Kidney (tissue), 14 donors: ENCODE data around the gene IL3RA. TPM values are rescaled to one million over a fixed set of nuclear protein-coding genes. Genes with fewer than 3 reads are reported as not detected.
"Not testable (repeated sequence)": the region's sequence is repeated elsewhere in the genome, so short reads cannot be mapped to it uniquely, and the experiment has no call there.

ENCODE experiments used
- DNase-seq, 5 donors: peaks; one replicate each; pipeline ENCODE4 v3.0.0-alpha.2; 2013 to 2020
- FAIRE-seq: peaks from 2 replicates; lab custom pipeline; 2012; peaks lifted over from hg19 to GRCh38; lab: Jason Lieb, UNC
- H3K27ac ChIP-seq, 2 donors: one replicate each; pipeline ENCODE4 v1.7.0; 2013; ENCODE audit warnings: low read depth in 2 of 2, low read length in 2 of 2, inconsistent platforms in 1 of 2
- H3K27me3 ChIP-seq: one replicate; pipeline ENCODE4 v1.7.1; 2013; ENCODE audit warnings: low read length, inconsistent platforms; ENCODE audit not compliant: control insufficient read depth, insufficient read depth
- H3K36me3 ChIP-seq, 3 donors: one replicate each; pipeline versions ENCODE4 v1.7.0 to v1.7.1; 2013; ENCODE audit warnings: low read length in 3 of 3, control low read depth in 1 of 3, inconsistent platforms in 1 of 3; ENCODE audit not compliant: insufficient read depth in 3 of 3, control insufficient read depth in 2 of 3
- H3K4me1 ChIP-seq, 3 donors: one replicate each; pipeline versions ENCODE4 v1.7.0 to v1.7.1; 2013; ENCODE audit warnings: low read length in 3 of 3, inconsistent platforms in 1 of 3, low read depth in 1 of 3; ENCODE audit not compliant: control insufficient read depth in 2 of 3, insufficient read depth in 2 of 3
- H3K4me3 ChIP-seq, 3 donors: one replicate each; pipeline versions ENCODE4 v1.7.0 to v1.8.1; 2013; ENCODE audit warnings: low read length in 3 of 3, control low read depth in 1 of 3, inconsistent platforms in 1 of 3
- H3K9ac ChIP-seq, 3 donors: one replicate each; pipeline versions ENCODE4 v1.7.0 to v1.7.1; 2013; ENCODE audit warnings: low read length in 3 of 3, control low read depth in 1 of 3, inconsistent platforms in 1 of 3
- H3K9me3 ChIP-seq, 3 donors: one replicate each; pipeline versions ENCODE4 v1.7.0 to v1.7.1; 2013; ENCODE audit warnings: low read length in 3 of 3, control low read depth in 1 of 3, inconsistent platforms in 1 of 3; ENCODE audit not compliant: control insufficient read depth in 2 of 3, insufficient read depth in 1 of 3
- intact Hi-C: fragments of 100-400 bp; cut with DNase I; formaldehyde crosslinking; loops from one replicate; pipeline ENCODE4 v1.11.1; 2022
- polyA plus RNA-seq: library from polyadenylated mRNA; stranded (reverse); fragments of 350-450 nt; fragmentation: Illumina TruSeq; extraction: RNeasy Lipid Tissue Mini Kit (QIAGEN cat#74804); gene quantifications from one replicate; pipeline ENCODE4 v1.2.3, GENCODE V29; 2014; ENCODE audit warnings: low read depth, low replicate concordance; ENCODE audit not compliant: insufficient read depth
- total RNA-seq: library from RNA; stranded (reverse); fragmentation: NEBNext Ultra II Directional; extraction: Animal tissue kit (Norgen Biotek cat#: 25700); gene quantifications from one replicate; pipeline ENCODE4 v1.2.1, GENCODE V29; 2021
- TF ChIP-seq, protein P1 (sequence below): IDR thresholded peaks from 3 replicates; pipeline ENCODE4 v1.5.1; 2012; ENCODE audit warnings: mild to moderate bottlenecking, moderate library complexity, borderline replicate concordance; ENCODE audit not compliant: insufficient read depth; ENCODE audit errors: extremely low read depth
- donor health status: control.
- donor health status: control.
- donor health status: control.
- donor health status: control.
- donor health status: control.
- donor health status: DM: yes; HTN: yes; CAD: no.
- donor health status: Normal renal cell carcinoma (clear cell type).

IL3RA gene
- total and polyA plus RNA-seq, 2 donors from 2014 or later: 4.6 to 10.2 TPM

GRCh38 chrX:1325515-1326116 lies 11.0 kb upstream of the IL3RA start:
- no peak overlapping the region for H3K4me3 ChIP-seq
- no peak for FAIRE-seq
- TF ChIP-seq, protein P1, sequence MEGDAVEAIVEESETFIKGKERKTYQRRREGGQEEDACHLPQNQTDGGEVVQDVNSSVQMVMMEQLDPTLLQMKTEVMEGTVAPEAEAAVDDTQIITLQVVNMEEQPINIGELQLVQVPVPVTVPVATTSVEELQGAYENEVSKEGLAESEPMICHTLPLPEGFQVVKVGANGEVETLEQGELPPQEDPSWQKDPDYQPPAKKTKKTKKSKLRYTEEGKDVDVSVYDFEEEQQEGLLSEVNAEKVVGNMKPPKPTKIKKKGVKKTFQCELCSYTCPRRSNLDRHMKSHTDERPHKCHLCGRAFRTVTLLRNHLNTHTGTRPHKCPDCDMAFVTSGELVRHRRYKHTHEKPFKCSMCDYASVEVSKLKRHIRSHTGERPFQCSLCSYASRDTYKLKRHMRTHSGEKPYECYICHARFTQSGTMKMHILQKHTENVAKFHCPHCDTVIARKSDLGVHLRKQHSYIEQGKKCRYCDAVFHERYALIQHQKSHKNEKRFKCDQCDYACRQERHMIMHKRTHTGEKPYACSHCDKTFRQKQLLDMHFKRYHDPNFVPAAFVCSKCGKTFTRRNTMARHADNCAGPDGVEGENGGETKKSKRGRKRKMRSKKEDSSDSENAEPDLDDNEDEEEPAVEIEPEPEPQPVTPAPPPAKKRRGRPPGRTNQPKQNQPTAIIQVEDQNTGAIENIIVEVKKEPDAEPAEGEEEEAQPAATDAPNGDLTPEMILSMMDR: no peak

DNA sequence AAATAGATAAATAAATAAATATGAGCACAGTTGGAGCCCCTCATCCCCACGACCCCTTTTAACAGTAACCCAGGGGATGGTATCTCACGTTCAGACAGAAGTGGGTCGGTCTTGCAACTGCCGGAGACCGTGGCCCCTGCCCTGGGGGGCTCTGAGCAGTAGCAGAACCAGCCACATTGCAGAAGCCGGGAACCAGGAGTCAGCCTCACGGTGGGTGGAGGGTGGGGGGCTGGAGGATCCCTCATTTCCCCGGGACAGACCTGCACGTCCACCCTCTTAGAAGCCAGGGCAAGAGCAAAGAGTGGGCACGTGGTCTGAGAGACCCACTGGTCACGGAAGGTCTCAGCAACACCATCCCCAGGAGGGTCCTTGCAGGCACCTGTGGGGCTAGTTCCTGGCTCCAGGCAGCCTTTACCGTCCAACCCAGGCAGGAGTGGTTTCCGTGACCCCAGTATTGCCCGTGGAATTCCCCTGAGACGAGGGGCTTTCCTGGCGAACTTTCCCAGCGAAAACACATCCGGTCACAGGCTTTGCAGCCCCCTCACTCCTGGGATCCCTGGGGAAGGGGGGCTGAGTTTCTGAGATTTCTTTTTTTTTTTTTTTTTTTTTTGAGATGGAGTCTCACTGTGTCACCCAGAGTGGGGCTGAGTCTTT lies 8.8 kb upstream of the IL3RA start:
- intact Hi-C loops: no loop called here
- no peaks in the 10 kb centered on the region for H3K9me3 ChIP-seq
- no peak overlapping the region for H3K4me3 ChIP-seq
- no peaks in the 10 kb centered on the region for H3K4me1 ChIP-seq
- no peaks in the 10 kb centered on the region for H3K27me3 ChIP-seq
- no peak overlapping the region for H3K27ac ChIP-seq
- TF ChIP-seq, protein P1: no peak
- no peak for FAIRE-seq
- H3K9ac ChIP-seq: no peak overlapping the region
- DNase-seq: peak in 1 of 5 donors; percentile 54
- no peaks in the 10 kb centered on the region for H3K36me3 ChIP-seq

More at GRCh38 chrX:1325515-1326116, 11.0 kb upstream of the IL3RA start:
- no peak overlapping the region for H3K9ac ChIP-seq
- no peaks in the 10 kb centered on the region for H3K4me1 ChIP-seq
- DNase-seq: peak in 1 of 5 donors; percentile 28
- H3K36me3 ChIP-seq: no peaks in the 10 kb centered on the region
- H3K9me3 ChIP-seq: no peaks in the 10 kb centered on the region
- intact Hi-C loops: no loop called here
- H3K27me3 ChIP-seq: no peaks in the 10 kb centered on the region
- H3K27ac ChIP-seq: no peak overlapping the region

DNA sequence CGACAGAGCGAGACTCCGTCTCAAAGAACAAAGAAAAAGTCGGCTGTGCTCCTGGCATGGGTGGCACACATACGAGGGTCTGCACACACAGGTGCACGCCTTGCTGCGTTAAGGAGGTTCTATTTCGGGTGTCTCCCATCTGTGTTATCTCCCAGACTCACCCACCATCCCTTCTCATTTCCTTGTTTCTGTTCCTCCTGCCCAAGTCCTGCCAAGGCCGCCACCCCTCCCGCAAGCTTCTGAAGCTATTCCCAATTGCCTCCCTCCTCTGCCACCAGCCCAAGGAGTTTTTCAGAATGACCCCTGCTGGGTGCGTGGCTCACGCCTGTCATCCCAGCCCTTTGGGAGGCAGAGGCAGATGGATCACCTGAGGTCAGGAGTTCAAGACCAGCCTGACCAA lies 6.0 kb upstream of the IL3RA start:
- Histone ChIP-seq H3K9me3 (no peaks in the 10 kb centered on the region), H3K9ac (no peak overlapping the region), H3K4me1 (no peaks in the 10 kb centered on the region), H3K4me3 (no peak overlapping the region), H3K27me3 (no peaks in the 10 kb centered on the region), H3K27ac (no peak overlapping the region), H3K36me3 (no peaks in the 10 kb centered on the region)
- intact Hi-C loops: no loop called here
- TF ChIP-seq, protein P1: no peak
- no peak for FAIRE-seq
- DNase-seq: peak in 1 of 5 donors; percentile 44

GRCh38 chrX:1332433-1332832 lies 4.2 kb upstream of the IL3RA start:
- H3K27ac ChIP-seq, H3K9ac ChIP-seq, H3K36me3 ChIP-seq, intact Hi-C loops, DNase-seq, H3K4me1 ChIP-seq, H3K4me3 ChIP-seq, H3K9me3 ChIP-seq, H3K27me3 ChIP-seq, FAIRE-seq: not testable (repeated sequence)
